ENCODE data around the gene ZIC5. TPM values are rescaled to one million over a fixed set of nuclear protein-coding genes. Genes with fewer than 3 reads are reported as not detected.

The ZIC5 gene
- total and polyA plus RNA-seq, 2 of the 4 experiments (the other 2 are of a cell fraction) = not detected

GRCh38 chr13:99989276-99990125, 17.9 kb upstream of the ZIC5 start:
- Histone ChIP-seq H3K9me1 (ENCODE audit: insufficient read depth, low read length) (0 out of 2 replicates have a peak, but pooled peaks cover 3% of the 10 kb centered on the region), H3K4me1 (ENCODE audit: control insufficient read depth, insufficient read depth, low read length) (no peaks in the 10 kb centered on the region), H3K23ac (ENCODE audit: low read depth, low read length) (no peak overlapping the region), H4K5ac (ENCODE audit: low read depth, low read length) (no peak overlapping the region), H3K27me3 (ENCODE audit: control insufficient read depth, insufficient read depth, low read length) (peaks cover 93% of the 10 kb centered on the region), H2AK9ac (replicated peaks; ENCODE audit: low read depth, low read length, poor library complexity) (no peak overlapping the region), H3K79me1 (ENCODE audit: low read depth in 1 of 2, low read length in 2 of 2) (no peaks in the 10 kb centered on the region), H3K18ac (ENCODE audit: low read depth, low read length) (no peak overlapping the region), H3K9me3 (ENCODE audit: control insufficient read depth, insufficient read depth, low read length) (peaks cover 28% of the 10 kb centered on the region), H2AK5ac (ENCODE audit: low read depth, low read length) (no peak overlapping the region), H2BK15ac (ENCODE audit: low read depth, low read length) (no peak overlapping the region), H3K4me3 (ENCODE audit: insufficient read depth, low read depth, low read length) (no peak overlapping the region), H3K27ac (ENCODE audit: insufficient read depth, low read length) (no peak overlapping the region), H2BK20ac (ENCODE audit: low read depth, low read length) (no peak overlapping the region), H2BK120ac (ENCODE audit: low read depth, low read length) (no peak overlapping the region), H4K20me1 (ENCODE audit: insufficient read depth, low read length) (peaks cover 11% of the 10 kb centered on the region), H2AFZ (replicated peaks; ENCODE audit: low read length, poor library complexity) (no peak overlapping the region), H3K14ac (replicated peaks; ENCODE audit: low read depth, low read length) (no peak overlapping the region), H3K9ac (ENCODE audit: low read depth, low read length) (no peak overlapping the region), H2BK5ac (ENCODE audit: low read depth, low read length, poor library complexity, severe bottlenecking) (no peak overlapping the region), H3K4me2 (ENCODE audit: low read depth, low read length) (no peak overlapping the region), H3K4ac (ENCODE audit: low read depth, low read length) (no peak overlapping the region), H4K91ac (ENCODE audit: insufficient read depth, low read depth, low read length) (no peak overlapping the region), H3K36me3 (ENCODE audit: control insufficient read depth, insufficient read depth, low read length) (no peaks in the 10 kb centered on the region), H3K56ac (ENCODE audit: extremely low read depth, insufficient read depth, low read length) (no peak overlapping the region), H4K8ac (ENCODE audit: low read depth in 2 of 2, low read length in 2 of 2) (no peak overlapping the region)
- intact Hi-C loops (cut with micrococcal nuclease) (loop anchor here (5.0 kb wide), 1 partner anchor 248 kb away; no protein-coding TSS in a partner anchor), dilution Hi-C loops (cut with HindIII; ENCODE audit: low sequenced_read_pairs, unreplicated experiment) (no loop called here), in situ Hi-C loops (cut with MboI; ENCODE audit: low sequenced_read_pairs) (loop anchor here (10.0 kb wide), 1 partner anchor 245 kb away; no protein-coding TSS in a partner anchor)
- WGBS, 2 experiments (ENCODE audit: extremely low coverage in 2 of 2, insufficient read length in 1 of 2) = 6% methylated on average over 3 of the region's 42 CpGs; no CpG with 5 or more reads in 1 of the 2 experiments
- BruUV-seq (replicated peaks) = no TSS peak
- no peak for ATAC-seq (ENCODE audit: low read depth)
- POLR2A ChIA-PET (ENCODE audit: unreplicated experiment) = interaction anchor here (0.7 kb wide), 1 partner anchor 756 kb away, joined by 6 read pairs; no protein-coding TSS in a partner anchor
- DNase-seq = no peak
- CTCF ChIA-PET = no interaction called here
- TF ChIP-seq USF2 (IDR thresholded peaks at IDR 0.05; ENCODE audit: low read depth, low read length) = no peak
- TF ChIP-seq MXI1 (IDR thresholded peaks at IDR 0.05; ENCODE audit: borderline replicate concordance, low read depth, low read length) = no peak
- TF ChIP-seq RCOR1 (IDR thresholded peaks at IDR 0.05; ENCODE audit: insufficient replicate concordance, low read length) = no peak
- no peak for TF ChIP-seq MAFK (IDR thresholded peaks at IDR 0.05; ENCODE audit: low read depth, low read length)
- TF ChIP-seq MAZ (IDR thresholded peaks at IDR 0.05; ENCODE audit: borderline replicate concordance, low read depth, low read length) = no peak
- no peak for TF ChIP-seq RFX5 (IDR thresholded peaks at IDR 0.05; ENCODE audit: low read depth, low read length)
- no peak for TF ChIP-seq RAD21 (IDR thresholded peaks at IDR 0.05; ENCODE audit: low read length)
- TF ChIP-seq POLR2A (IDR thresholded peaks at IDR 0.05; ENCODE audit: low read depth, low read length) = no peak
- TF ChIP-seq ELK1 (IDR thresholded peaks at IDR 0.05; ENCODE audit: borderline replicate concordance, low read depth, low read length) = no peak
- TF ChIP-seq NFE2L2 (IDR thresholded peaks at IDR 0.05; ENCODE audit: low read depth, low read length) = no peak
- TF ChIP-seq FOS (IDR thresholded peaks at IDR 0.05; ENCODE audit: low read depth, low read length) = no peak
- no peak for TF ChIP-seq CHD1 (IDR thresholded peaks at IDR 0.05; ENCODE audit: low read depth, low read length)
- no peak for TF ChIP-seq BHLHE40 (IDR thresholded peaks at IDR 0.05; ENCODE audit: low read depth, low read length)
- no peak for TF ChIP-seq SMC3 (IDR thresholded peaks at IDR 0.05; ENCODE audit: low read depth, low read length)
- TF ChIP-seq CEBPB (IDR thresholded peaks at IDR 0.05; ENCODE audit: low read depth, low read length) = no peak
